Activated CD8-positive, alpha-beta T cell treated with anti-CD3 and anti-CD28 coated beads for 36 hours (primary cell): ENCODE measurements around the gene CTXN1. TPM values are rescaled to one million over a fixed set of nuclear protein-coding genes. Genes with fewer than 3 reads are reported as not detected.

Experiments
- ATAC-seq: fragments of 200-7000 bp; cut with Tn5 transposase; one replicate; pipeline ENCODE4 v1.10.0; 2021; ENCODE audit warnings: mild to moderate bottlenecking, moderate library complexity
- CTCF ChIA-PET: fragments of 350-600 bp; sonication (Branson Sonifier 250); formaldehyde crosslinking; loops from one replicate; lab custom pipeline; 2021; ENCODE audit warnings: antibody characterized with exemption; lab: Charles Lee
- POLR2A ChIA-PET: fragments of 350-600 bp; sonication (Branson Sonifier 250); formaldehyde crosslinking; loops from one replicate; lab custom pipeline; 2021; ENCODE audit warnings: antibody characterized with exemption; lab: Charles Lee
- DNase-seq: peaks from one replicate; pipeline ENCODE4 v3.0.0-alpha.2; 2020
- H3K27ac Mint-ChIP-seq: one replicate; pipeline ENCODE4 v1.8.0; 2021; ENCODE audit warnings: mild to moderate bottlenecking, mixed read lengths
- H3K27me3 Mint-ChIP-seq: one replicate; pipeline ENCODE4 v1.8.0; 2021; ENCODE audit warnings: mixed read lengths
- H3K36me3 Mint-ChIP-seq: one replicate; pipeline ENCODE4 v1.8.0; 2021; ENCODE audit warnings: low read depth, mixed read lengths
- H3K4me1 Mint-ChIP-seq: one replicate; pipeline ENCODE4 v1.8.0; 2021; ENCODE audit warnings: low read depth, mixed read lengths
- H3K4me3 Mint-ChIP-seq: one replicate; pipeline ENCODE4 v1.8.0; 2021; ENCODE audit warnings: mild to moderate bottlenecking, moderate library complexity, mixed read lengths
- H3K9me3 Mint-ChIP-seq: one replicate; pipeline ENCODE4 v1.8.0; 2021; ENCODE audit warnings: mixed read lengths
- intact Hi-C: fragments of 100-400 bp; cut with micrococcal nuclease; formaldehyde crosslinking; loops from one replicate; pipeline ENCODE4 v1.10.0; 2022
- total RNA-seq, 2 experiments: library from RNA; stranded (reverse); gene quantifications; one replicate each; pipeline ENCODE4 v1.2.3, GENCODE V29; 2021
- TF ChIP-seq, protein P1 (sequence below): fragments of 200-600 bp; IDR thresholded peaks from one replicate; pipeline ENCODE4 v1.8.0; 2022; ENCODE audit warnings: antibody characterized with exemption, mild to moderate bottlenecking

The CTXN1 gene
- total RNA-seq, 2 experiments from 2014 or later = 0.74 to 0.87 TPM

DNA sequence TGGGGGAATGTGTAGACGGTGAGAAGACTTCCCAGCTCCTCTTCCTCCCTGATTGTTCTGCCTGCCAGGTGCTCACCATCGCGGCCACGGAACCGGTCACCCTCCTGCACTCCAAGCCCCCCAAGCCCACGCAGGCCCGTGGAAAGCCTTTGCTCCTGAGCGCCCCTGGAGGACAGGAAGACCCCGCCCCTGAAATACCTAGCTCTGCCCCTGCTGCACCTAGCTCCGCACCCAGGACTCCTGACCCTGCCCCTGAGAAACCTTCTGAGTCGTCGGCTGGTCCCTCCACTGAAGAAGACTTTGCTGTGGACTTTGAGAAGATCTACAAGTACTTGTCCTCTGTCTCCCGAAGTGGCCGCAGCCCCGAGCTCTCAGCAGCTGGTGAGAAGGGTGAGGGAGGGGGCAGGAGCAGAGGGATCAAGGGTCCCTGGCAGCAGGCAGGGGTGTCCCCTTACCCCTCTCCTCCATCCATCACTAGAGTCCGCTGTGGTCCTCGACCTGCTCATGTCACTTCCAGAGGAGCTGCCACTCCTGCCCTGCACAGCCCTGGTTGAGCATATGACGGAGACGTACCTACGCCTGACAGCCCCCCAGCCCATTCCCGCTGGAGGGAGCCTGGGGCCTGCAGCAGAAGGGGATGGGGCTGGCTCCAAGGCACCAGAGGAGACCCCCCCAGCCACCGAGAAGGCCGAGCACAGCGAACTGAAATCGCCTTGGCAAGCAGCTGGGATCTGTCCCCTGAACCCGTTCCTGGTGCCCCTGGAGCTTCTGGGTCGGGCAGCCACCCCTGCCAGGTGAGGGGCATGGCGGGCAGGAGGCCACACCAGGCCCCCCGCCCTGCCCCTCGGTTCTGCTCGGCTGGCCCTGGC lies 3.7 kb downstream of the CTXN1 start:
- H3K27me3 Mint-ChIP-seq = peaks cover 10% of the 10 kb centered on the region
- ChIA-PET POLR2A (interaction anchor here (1.2 to 4.8 kb wide), 3 partner anchors 9 to 53 kb away, joined by 3 to 38 read pairs (median 7); partner anchors contain the start of gene TIMM44), CTCF (interaction anchor here (1.1 to 4.5 kb wide), 3 partner anchors 22 to 53 kb away, joined by 3 to 31 read pairs (median 4); partner anchors contain the start of gene TIMM44)
- TF ChIP-seq, protein P1, sequence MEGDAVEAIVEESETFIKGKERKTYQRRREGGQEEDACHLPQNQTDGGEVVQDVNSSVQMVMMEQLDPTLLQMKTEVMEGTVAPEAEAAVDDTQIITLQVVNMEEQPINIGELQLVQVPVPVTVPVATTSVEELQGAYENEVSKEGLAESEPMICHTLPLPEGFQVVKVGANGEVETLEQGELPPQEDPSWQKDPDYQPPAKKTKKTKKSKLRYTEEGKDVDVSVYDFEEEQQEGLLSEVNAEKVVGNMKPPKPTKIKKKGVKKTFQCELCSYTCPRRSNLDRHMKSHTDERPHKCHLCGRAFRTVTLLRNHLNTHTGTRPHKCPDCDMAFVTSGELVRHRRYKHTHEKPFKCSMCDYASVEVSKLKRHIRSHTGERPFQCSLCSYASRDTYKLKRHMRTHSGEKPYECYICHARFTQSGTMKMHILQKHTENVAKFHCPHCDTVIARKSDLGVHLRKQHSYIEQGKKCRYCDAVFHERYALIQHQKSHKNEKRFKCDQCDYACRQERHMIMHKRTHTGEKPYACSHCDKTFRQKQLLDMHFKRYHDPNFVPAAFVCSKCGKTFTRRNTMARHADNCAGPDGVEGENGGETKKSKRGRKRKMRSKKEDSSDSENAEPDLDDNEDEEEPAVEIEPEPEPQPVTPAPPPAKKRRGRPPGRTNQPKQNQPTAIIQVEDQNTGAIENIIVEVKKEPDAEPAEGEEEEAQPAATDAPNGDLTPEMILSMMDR = no peak
- no peaks in the 10 kb centered on the region for H3K9me3 Mint-ChIP-seq
- H3K27ac Mint-ChIP-seq = no peak overlapping the region
- intact Hi-C loops = loop anchor here (10.0 kb wide), 1 partner anchor 67 kb away; no protein-coding TSS in a partner anchor
- ATAC-seq (no peak), DNase-seq (no peak)
- H3K36me3 Mint-ChIP-seq = peaks cover 3% of the 10 kb centered on the region
- H3K4me1 Mint-ChIP-seq = peaks cover 24% of the 10 kb centered on the region
- H3K4me3 Mint-ChIP-seq = no peak overlapping the region

DNA sequence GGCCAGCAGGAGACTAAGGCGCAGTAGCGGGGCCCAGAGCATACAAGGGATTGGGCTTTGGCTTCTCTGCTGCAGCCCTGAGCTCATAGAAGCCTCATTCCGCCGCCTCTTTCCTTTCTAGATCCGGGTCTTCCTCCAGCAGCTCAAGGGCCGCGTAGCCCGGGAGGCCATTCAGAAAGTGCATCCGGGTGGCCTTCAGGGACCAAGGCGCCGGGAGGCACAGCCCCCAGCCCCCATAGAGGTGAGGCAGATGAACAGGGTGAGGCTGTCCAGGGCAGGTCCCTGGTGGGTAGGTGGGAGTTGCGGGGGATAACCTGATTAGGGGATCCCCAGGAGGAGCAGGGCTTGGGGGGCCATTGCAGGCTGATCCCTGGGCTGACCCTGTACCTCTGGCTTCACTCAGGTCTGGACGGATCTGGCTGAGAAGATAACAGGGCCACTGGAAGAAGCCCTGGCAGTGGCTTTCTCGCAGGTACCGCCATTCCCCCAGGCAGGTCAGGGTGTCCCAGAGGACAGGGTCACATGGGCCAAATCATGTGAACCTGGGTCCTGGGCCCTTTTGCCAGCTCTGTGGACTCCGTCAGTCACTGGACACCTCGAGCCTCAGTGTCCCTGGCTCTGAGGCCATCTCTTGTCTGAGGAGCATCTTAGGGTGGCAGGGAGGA lies 4.5 kb downstream of the CTXN1 start:
- peaks cover 26% of the 10 kb centered on the region for H3K4me1 Mint-ChIP-seq
- intact Hi-C loops = loop anchor here (10.0 kb wide), 1 partner anchor 67 kb away; no protein-coding TSS in a partner anchor
- POLR2A ChIA-PET = interaction anchor here (0.6 to 4.8 kb wide), 8 partner anchors 10 to 432 kb away, joined by 3 to 38 read pairs (median 4); partner anchors contain the start of genes MAP2K7 and TIMM44
- CTCF ChIA-PET = interaction anchor here (1.1 to 4.5 kb wide), 7 partner anchors 9 to 59 kb away, joined by 3 to 31 read pairs (median 6); partner anchors contain the start of genes MAP2K7 and TIMM44
- DNase-seq = no peak
- H3K4me3 Mint-ChIP-seq = peak overlapping the region; percentile 81
- peaks cover 14% of the 10 kb centered on the region for H3K27me3 Mint-ChIP-seq
- TF ChIP-seq, protein P1 = no peak
- no peaks in the 10 kb centered on the region for H3K9me3 Mint-ChIP-seq
- peak overlapping the region; percentile 89 for H3K27ac Mint-ChIP-seq
- peaks cover under 1% of the 10 kb centered on the region for H3K36me3 Mint-ChIP-seq
- no peak for ATAC-seq

DNA sequence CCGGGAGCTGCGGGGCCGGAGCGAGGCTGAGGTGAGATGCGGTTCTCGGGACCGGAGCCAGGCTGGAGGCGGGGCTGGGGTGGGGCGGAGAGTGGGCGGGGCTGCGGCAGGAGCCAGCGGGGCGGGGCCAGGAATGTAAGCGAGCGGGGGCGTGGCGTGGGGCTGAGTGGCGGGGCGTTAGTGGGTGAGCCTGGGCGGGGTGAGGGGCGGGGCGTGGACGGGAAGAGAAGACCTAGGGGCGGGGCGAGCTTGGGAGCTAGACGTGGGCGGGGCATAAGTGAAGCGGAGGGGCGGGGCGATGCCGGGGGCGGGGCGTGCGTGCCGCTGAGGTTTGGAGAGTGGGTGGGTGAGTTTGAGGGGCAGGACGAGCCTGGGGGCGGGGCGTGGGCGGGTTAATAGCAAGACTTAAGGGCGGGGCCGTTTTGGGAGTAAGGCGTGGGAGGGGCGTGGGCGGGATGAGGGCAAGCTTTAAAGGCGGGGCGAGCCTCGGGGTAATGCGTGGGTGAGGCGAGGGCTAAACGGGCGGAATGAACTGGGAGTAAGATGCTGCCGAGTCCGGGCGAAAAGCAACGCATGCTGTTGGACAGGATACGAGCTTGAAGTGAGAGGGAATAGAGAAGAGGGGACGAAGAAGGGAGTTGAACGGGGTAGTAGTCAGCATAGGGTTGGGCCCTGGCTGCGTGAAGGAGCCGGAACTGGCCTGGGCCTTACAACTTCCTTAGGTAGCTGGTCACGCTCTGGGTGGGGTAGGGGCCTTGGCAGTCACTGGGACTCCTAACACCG lies 5.2 kb downstream of the CTXN1 start:
- no peaks in the 10 kb centered on the region for H3K36me3 Mint-ChIP-seq
- H3K4me3 Mint-ChIP-seq = peak overlapping the region; percentile 81
- POLR2A ChIA-PET = interaction anchor here (0.6 to 4.8 kb wide), 8 partner anchors 11 to 431 kb away, joined by 3 to 38 read pairs (median 4); partner anchors contain the start of genes MAP2K7 and TIMM44
- intact Hi-C loops = loop anchor here (10.0 kb wide), 1 partner anchor 66 kb away; no protein-coding TSS in a partner anchor
- DNase-seq (peak; percentile 100), ATAC-seq (peak; percentile 77)
- H3K27me3 Mint-ChIP-seq = peaks cover 18% of the 10 kb centered on the region
- H3K9me3 Mint-ChIP-seq = no peaks in the 10 kb centered on the region
- CTCF ChIA-PET = interaction anchor here (1.1 to 4.5 kb wide), 8 partner anchors 10 to 353 kb away, joined by 3 to 31 read pairs (median 5); partner anchors contain the start of genes MAP2K7 and TIMM44
- H3K27ac Mint-ChIP-seq = peak overlapping the region; percentile 89
- peaks cover 26% of the 10 kb centered on the region for H3K4me1 Mint-ChIP-seq
- TF ChIP-seq, protein P1 = no peak

DNA sequence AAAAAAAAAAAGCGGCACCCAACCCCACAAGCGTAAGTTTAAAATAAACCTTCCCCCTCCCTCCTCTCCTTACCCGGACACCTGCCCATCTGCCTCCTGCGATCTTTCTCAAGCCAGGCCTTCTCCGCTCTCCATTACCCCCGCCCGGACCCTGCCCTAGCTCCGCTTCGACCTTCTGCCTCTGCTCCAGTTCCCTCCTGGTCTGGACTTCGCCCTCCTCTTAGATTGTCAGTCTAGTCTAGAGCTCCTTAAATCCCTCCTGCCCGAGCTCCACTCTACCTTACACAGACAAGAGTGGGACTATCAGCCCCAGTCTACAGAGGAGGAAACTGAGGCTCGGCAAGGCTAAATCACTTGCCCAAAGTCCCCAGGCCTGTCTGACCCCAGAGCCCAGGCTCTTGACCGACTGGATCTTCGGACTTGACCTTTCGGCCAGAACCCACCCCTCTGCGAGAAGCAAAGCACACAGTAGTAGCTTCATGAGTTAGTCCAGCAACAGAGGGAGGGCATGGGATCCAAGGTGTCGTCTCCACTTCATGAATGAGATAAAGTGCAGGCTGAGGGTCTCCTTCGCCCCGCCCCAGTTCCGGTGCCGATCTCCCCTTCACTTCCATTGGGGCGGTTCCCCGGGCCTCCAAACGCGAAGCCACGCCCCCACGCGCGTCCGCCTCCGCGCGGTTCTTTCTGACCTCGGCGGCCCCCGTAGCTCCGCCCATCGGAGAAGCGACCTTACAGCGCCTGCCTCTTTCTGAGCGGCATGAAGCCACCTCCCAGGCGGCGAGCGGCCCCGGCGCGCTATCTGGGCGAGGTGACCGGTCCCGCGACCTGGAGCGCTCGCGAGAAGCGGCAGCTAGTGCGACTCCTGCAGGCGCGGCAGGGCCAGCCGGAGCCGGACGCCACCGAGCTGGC lies 6.1 kb downstream of the CTXN1 start, which contains the start of gene SNAPC2:
Gene SNAPC2 (plus strand): TSS at position 729 of the 909 bp plus-strand sequence. CDS start 29 bp downstream, at position 758.
- Mint-ChIP-seq H3K9me3 (no peaks in the 10 kb centered on the region), H3K36me3 (no peaks in the 10 kb centered on the region), H3K4me3 (peak within 1 kb of the TSS; percentile 81), H3K27me3 (peaks cover 22% of the 10 kb centered on the region), H3K4me1 (peaks cover 28% of the 10 kb centered on the region), H3K27ac (peak within 1 kb of the TSS; percentile 89)
- ChIA-PET POLR2A (interaction anchor here (0.6 to 4.8 kb wide), 5 partner anchors 11 to 30 kb away, joined by 3 to 38 read pairs (median 7); partner anchors contain the start of genes MAP2K7 and TIMM44), CTCF (interaction anchor here (1.1 to 4.5 kb wide), 8 partner anchors 11 to 352 kb away, joined by 3 to 31 read pairs (median 5); partner anchors contain the start of genes MAP2K7 and TIMM44)
- TF ChIP-seq, protein P1 = no peak
- ATAC-seq (peak; percentile 72), DNase-seq (peak; percentile 98)
- intact Hi-C loops = loop anchor here (10.0 kb wide), 1 partner anchor 65 kb away; no protein-coding TSS in a partner anchor
